Stimulated activated CD4-positive, alpha-beta T cell treated with anti-CD3 and anti-CD28 coated beads, Interleukin-15, amount 100 ng/mL, for 48 hours (primary cell): ENCODE data around the gene PISD.
"Not testable (repeated sequence)": the region's sequence is repeated elsewhere in the genome, so short reads cannot be mapped to it uniquely, and the experiment has no call there.

ENCODE experiments used
- DNase-seq, 2 donors: peaks; one replicate each; pipeline ENCODE4 v3.0.0-alpha.2; 2020; ENCODE audit warnings: low read depth in 2 of 2

Gene PISD

DNA sequence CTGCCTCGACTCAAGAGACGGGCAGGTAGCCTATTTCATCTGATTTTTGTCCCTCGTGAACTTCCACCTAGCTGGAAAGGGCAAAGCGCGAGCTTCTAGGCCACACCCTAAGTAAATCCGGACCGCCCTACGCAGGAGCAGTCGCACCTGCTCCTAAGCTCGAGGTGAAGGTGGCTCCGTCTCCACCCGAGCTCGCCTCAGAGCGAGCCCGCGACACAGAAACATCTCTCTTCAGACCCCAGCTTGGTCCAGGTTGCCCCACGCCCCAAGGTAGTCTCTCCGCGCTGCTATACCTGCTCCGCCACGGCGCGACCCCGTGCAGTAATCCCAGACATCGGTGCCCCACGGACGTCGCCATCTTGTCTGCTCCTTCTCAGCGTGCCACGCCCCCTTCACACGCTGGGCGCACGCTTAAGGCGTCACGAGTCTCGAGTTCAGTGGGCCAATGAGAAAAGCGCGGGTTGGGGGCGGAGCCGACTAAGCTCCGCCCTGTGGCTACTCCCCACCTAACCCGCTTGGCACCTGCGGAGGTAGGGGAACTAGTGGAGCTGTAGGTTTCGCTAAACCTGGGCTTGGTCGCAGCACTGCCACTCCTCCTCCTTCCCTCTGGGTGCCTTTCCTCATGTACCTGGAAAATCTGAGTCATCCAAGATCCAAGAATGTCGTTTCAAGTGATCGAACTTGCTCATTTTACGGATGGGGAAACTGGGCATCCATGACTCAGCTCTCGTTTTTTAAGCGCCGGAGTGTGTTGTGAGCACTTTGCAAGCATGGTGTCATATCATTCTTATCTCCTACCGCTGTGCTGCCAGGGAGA is at the start of gene PISD:
TSS of gene PISD (minus strand) at position 365 of the 817 bp plus-strand sequence. CDS start at position 358, 7 bp downstream.
- DNase-seq, result peak; percentile 93 to 97

DNA sequence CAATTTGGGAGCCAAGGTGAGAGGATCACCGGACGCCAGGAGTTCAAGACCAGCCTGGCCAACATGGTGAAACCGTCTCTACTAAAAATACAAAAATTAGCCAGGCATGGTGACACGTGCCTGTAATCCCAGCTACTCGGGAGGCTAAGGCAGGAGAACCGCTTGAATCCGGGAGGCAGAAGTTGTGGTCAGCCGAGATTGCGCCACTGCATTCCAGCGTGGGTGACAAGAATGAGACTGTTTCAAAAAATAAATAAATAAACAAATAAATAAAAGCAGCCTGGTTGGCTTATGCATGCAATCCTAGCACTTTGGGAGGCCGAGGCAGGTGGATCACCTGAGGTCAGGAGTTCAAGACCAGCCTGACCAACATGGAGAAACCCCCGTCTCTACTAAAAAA is 49.2 kb upstream of the PISD start:
- DNase-seq, result not testable (repeated sequence)

- no peak for DNase-seq
These were observed 45.5 kb upstream of the PISD start for GRCh38 chr22:31707519-31707918.

- DNase-seq, result no peak
These were observed 33.4 kb upstream of the PISD start for GRCh38 chr22:31695423-31695822.

- DNase-seq, result not testable (repeated sequence)
These were observed 32.0 kb upstream of the PISD start for GRCh38 chr22:31694046-31694445.

DNA sequence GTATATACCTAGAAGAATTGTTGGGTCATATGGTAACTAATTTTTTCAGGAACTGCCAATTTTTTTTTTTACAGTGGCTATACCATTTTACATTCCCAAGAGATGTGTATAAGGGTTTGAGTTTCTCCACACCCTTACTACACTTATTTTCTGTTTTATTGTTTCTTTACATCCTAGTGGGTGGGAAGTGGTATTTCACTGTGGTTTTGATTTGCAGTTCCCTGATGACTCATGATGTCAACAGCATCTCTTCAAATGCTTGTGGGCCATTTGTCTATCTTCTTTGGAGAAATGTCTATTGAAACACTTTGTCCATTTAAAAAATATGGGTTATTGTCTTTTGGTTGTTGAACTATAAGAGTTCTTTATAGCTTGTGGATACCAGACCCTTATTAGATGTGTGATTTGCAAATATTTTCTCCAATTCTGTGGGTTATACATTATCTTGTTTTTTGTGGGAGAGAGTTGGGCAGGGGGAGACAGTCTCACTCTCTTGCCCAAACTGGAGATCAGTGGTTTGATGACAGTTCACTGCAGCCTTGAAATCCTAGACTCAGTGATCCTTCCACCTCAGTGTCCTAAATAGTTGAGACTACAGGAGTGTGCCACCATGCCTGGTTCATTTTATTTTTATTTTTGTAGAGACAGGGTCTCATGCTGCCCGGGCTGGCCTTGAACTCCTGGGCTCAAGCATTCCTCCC is 30.3 kb upstream of the PISD start:
- no peak for DNase-seq

DNA sequence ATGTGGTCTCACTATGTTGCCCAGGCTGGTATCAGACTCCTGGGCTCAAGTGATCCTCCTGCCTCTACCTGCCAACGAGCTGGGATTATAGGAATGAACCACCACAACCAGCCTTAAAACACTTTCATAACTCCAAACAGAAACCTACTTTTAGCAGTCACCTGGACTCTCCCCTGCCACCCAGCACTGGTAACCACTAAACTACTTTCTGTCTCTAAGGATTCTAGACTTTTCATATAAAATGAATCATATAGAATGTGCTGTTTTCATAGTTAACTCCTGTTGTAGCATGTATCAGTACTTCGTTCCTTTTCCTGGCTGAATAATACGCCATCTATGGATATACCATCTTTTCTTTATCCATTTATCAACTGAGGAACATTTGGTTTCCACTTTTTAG is 29.4 kb upstream of the PISD start:
- no peak for DNase-seq

DNA sequence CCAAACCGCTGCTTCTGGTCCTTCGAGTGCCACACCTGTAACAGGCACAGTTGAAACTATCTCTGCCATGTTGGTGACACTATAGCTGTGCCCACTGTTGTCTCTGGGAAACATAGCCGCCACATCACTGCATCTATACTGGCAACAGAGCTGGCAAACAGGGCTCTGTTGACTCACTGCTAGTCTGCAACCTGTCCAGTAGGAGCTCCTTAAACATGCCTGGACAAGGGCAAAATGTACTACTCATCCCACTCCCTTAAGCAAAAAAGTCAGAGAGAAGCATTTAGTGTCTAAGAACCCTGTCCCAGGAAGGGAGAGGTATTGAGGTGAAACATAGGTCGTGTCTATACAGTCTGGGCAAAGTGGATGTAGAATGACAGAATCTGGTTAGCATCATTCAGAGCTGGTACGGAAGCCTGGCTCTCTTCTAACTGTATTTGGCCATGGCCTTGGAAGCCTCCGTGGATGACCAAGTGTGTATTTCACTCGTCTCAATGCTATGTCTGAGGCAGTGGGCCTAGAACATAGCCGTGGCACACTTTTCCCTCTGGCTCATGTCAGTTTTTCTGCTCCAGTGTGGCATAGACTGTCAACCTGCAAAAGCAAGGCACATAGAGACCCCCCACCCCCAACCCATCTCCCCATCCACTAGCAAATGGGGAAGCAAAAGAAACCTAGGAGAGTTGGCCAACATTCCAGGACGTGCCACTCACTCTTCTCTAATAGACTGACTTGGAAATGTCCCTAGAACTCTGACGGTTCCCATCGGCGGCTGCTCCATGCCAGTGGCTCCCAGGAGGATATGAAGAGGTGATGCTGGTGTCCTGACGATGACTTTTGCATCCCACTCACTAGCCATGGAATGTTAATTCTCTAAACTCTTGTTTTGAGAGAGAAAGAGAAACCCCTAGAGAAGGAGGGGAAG is 21.4 kb upstream of the PISD start:
- DNase-seq, result no peak

GRCh38 chr22:31682751-31683150 is 20.7 kb upstream of the PISD start:
- no peak for DNase-seq

DNA sequence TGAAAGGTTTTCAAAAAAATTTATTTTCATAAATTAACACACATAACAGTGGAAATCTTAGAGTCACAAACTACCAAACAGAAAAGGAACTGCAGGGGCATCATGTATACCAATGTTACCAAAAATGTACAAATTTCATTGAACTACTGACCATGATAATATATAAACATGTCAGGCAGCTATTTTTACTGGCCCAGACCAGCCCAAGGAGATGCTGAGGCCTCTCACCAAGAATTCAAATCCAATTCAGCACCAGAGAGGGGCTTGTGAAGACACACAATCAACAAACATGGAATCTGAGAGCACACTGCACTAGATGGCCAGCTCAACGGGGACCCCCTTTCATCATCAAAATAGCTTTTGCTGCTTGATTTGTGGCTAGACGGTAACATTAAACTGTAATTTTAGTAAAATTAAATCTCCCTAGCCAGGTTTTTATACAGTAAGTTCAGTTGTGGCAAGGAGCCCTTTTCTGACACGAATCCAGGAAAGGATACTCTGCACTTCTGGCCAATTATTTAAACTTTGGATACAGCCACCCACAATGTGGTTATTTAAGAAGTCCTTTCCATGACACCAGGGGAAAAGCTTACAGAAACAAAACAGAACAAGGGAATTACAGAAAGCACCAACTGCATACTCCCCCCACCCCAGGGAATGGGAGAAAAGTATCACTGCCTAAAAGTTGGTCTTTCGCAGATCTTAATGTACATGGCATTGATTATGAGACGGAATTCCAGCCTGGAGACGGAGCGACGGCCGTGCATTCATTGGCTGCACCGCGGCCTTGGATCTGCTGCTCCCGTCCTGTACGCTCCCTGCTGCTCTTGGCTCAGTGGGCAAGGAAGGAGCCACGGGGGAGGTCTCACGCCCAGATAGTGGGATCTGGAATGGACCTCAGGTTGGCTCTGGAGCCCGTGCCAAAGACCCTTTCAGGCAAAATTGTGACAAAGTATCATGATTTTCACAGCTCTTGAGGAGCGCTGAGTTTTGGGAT is 19.6 kb upstream of the PISD start:
- no peak for DNase-seq

DNA sequence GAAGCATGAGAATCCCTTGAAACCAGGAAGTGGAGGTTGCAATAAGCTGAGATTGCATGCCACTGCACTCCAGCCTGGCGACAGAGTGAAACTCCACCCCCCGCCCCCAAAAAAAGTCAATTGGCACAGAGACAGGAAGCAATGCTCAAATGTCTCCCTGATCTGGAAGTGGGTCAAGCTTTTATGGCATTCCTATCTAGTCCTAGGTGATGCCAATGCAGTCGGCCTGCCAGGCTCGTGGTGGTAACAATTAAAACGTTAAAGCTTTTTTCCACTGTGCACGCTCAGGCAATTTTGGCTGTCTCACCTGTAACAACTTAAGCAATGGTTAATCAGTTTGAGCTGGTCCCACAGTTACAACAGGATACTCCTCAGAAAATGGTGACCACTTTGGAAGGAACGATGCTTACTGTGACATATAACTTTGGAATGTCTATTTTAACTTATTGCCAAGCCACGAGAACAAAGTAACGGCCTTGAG is 18.9 kb upstream of the PISD start:
- no peak for DNase-seq

DNA sequence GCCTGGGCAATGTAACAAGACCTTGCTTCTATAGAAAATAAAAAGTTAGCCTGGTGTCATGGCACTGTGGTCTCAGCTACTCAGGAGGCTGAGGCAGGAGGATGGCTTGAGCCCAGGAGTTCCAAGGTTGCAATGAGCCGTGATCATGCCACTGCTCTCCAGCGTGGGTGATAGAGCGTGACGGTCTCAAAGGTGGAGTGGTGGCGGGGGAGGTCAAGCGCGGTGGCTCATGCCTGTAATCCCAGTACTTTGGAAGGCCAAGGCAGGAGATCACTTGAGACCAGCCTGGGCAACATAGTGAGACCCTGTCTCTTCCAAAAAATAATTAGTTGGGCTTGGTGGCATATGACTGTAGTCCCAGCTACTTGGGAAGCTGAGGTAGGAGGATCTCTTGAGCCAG is 16.7 kb upstream of the PISD start:
- DNase-seq, result no peak

GRCh38 chr22:31676700-31677099 is 14.7 kb upstream of the PISD start:
- DNase-seq, result peak; percentile 91 to 93

DNA sequence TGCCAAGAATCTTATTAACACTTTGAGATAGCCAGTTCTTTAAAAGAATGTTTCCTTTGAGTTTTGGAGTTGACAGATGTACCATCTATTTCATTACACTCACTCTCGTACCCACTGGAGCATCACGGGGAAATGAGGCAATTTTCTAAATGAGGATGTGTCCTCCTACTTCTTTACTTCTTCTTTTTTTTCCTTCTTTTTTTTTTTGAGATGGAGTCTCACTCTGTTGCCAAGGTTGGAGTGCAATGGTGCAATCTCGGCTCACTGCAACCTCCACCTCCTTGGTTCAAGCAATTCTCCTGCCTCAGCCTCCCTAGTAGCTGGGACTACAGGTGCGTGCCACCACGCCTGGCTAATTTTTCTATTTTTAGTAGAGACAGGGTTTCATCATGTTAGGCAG is 12.2 kb upstream of the PISD start:
- not testable (repeated sequence) for DNase-seq

- not testable (repeated sequence) for DNase-seq
These were observed 6.8 kb upstream of the PISD start for GRCh38 chr22:31668849-31669248.

DNA sequence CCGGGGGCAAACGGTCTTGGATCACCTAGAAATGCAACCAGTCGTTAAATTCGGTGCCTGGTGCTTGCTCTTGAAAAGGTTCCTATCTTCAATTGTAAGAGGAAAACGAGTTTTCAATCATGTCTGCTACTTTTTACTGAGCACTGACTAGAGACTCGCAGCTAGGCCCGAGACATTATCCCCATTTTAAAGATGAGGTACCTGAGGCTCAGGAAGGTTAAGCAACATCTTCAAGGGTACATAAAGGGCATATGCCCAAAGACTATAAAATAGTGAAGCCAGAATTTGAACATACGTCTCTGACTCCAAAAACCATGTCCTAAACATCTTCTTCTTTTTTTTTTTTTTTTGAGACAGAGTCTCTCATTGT is 638 bp upstream of the PISD start:
- no peak for DNase-seq

DNA sequence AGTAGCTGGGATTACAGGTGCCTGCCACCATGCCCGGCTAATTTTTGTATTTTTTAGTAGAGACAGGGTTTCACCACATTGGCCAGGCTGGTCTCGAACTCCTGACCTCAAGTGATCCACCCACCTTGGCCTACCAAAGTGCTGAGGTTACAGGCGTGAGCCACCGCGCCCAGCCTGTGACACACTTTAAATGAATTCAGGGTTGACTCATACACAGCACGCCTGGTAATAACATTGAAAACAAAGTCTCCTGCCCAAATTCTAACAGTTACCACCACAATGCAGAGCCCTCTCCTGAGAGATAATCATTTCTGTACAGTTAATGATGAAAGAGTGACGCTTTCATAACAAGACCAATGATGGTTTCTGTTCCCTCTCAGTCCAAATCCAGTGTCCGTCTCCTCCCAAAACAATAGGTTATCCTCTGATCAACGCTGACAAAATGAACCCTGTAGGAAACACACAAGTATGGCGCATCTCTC is 1.1 kb downstream of the PISD start:
- DNase-seq, result peak; percentile 37 to 56

DNA sequence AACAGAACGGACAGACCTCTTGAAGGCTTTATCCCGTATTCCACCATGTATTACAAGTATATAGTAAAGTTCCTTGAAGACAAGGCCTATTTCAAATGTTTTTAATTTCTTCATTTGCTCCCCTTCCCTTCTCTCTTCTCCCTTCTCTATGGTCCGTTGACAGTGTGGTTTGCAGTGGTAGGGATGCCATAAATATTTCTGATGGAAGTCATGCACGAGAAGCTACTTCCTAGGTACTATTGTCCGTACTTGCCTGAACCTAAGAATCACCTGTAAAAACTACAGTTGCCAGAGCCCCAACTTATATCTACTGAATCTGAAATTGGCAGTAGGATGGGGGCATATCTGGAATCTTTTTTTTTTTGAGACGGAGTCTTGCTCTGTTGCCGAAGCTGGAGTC is 2.8 kb downstream of the PISD start:
- no peak for DNase-seq

GRCh38 chr22:31654408-31654807 is 7.6 kb downstream of the PISD start:
- DNase-seq, result no peak

DNA sequence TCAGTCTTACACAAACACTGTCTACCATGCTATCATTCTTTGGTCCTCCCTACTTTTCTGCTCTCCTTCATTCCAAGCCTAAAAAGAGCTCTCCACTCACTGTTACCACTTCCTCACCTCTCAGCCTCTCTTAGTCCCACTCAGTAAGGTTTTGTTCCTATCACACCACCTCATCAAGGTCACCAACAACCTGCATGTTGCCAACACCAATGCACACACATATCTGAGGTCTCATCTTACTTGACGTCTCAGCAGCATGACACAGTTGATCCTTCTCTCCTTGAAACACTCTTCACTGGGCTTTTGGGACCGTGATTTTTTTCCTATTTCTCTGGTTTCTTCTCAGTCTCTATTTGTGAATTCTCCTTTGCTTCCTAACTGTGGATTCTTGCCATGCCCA is 8.1 kb downstream of the PISD start:
- no peak for DNase-seq
